Neural progenitor cell (in vitro differentiated cells): Measurements from ENCODE around the gene UBE2O.

Experiments
- CTCF ChIP-seq: fragments of 200-600 bp; sonication (generic); IDR thresholded peaks from 2 replicates; pipeline ENCODE4 v1.5.1; 2017; ENCODE audit warnings: antibody characterized with exemption, mild to moderate bottlenecking
- EZH2 ChIP-seq: fragments of 200-600 bp; sonication (generic); IDR thresholded peaks from 2 replicates; pipeline ENCODE4 v1.6.1; 2017; ENCODE audit warnings: antibody characterized with exemption, mild to moderate bottlenecking, moderate library complexity

- TF ChIP-seq CTCF (no peak), EZH2 (no peak)
These were observed 70.6 kb downstream of the UBE2O start for GRCh38 chr17:76382351-76382802.
